Lung (tissue), 12 donors: ENCODE results near the gene DIPK1A. TPM values are rescaled to one million over a fixed set of nuclear protein-coding genes. Genes with fewer than 3 reads are reported as not detected.
A peak's percentile ranks its signal among the peaks of the same experiment; 100 is the strongest.

Experiments used
- ATAC-seq: fragments of 200-7000 bp; cut with Tn5 transposase; one replicate; pipeline ENCODE4 v1.9.1; 2020; ENCODE audit warnings: moderate number of reproducible peaks; ENCODE audit not compliant: insufficient read depth, low FRiP score
- DNase-seq, 3 donors: peaks; one replicate each; pipeline ENCODE4 v3.0.0-alpha.2; 2013 to 2017
- H3K27ac ChIP-seq, 2 donors: one replicate each; pipeline ENCODE4 v1.5.1; 2013; ENCODE audit warnings: mild to moderate bottlenecking in 2 of 2, moderate library complexity in 2 of 2, control low read depth in 1 of 2, inconsistent platforms in 1 of 2, low read depth in 1 of 2, low read length in 1 of 2
- H3K27me3 ChIP-seq, 3 donors: one replicate each; pipeline ENCODE4 v1.5.1; 2013; ENCODE audit warnings: low read length in 2 of 3; ENCODE audit not compliant: control insufficient read depth in 3 of 3, insufficient read depth in 3 of 3
- H3K36me3 ChIP-seq, 4 donors: one replicate each; pipeline ENCODE4 v1.5.1; 2013; ENCODE audit warnings: low read length in 4 of 4, mild to moderate bottlenecking in 1 of 4, moderate library complexity in 1 of 4; ENCODE audit not compliant: control insufficient read depth in 4 of 4, insufficient read depth in 4 of 4
- H3K4me1 ChIP-seq, 5 donors: one replicate each; pipeline ENCODE4 v1.5.1; 2013; ENCODE audit warnings: low read length in 5 of 5, mild to moderate bottlenecking in 2 of 5, moderate library complexity in 1 of 5; ENCODE audit not compliant: control insufficient read depth in 5 of 5, insufficient read depth in 5 of 5
- H3K4me3 ChIP-seq: one replicate; pipeline ENCODE4 v1.5.1; 2013; ENCODE audit warnings: mild to moderate bottlenecking, control low read depth, moderate library complexity
- H3K9ac ChIP-seq, 2 donors: one replicate each; pipeline ENCODE4 v1.5.1; 2013; ENCODE audit warnings: low read length in 2 of 2, control low read depth in 1 of 2; ENCODE audit not compliant: insufficient read depth in 1 of 2
- H3K9me3 ChIP-seq, 4 donors: one replicate each; pipeline ENCODE4 v1.5.1; 2013; ENCODE audit warnings: low read length in 3 of 4, mild to moderate bottlenecking in 1 of 4, moderate library complexity in 1 of 4; ENCODE audit not compliant: control insufficient read depth in 4 of 4, insufficient read depth in 3 of 4
- CTCF ChIP-seq: IDR thresholded peaks from 2 replicates; pipeline ENCODE4 v1.5.1; 2012; ENCODE audit warnings: mild to moderate bottlenecking; ENCODE audit errors: control extremely low read depth, extremely low read depth
- WGBS, 2 donors: extraction: QIAGEN DNeasy Blood & Tissue Kit; methylation state at CpG; one replicate each; pipeline ENCODE4 v1.1.7; 2013; 5-methylcytosine and 5-hydroxymethylcytosine counted together
- polyA plus RNA-seq, 2 donors: library from polyadenylated mRNA; stranded (reverse); fragments of 200-250 nt; gene quantifications; one replicate each; pipeline ENCODE4 v1.2.1, GENCODE V29; 2013
- total RNA-seq, 2 donors: library from RNA; depleted of rRNA in 1 of 2; stranded (reverse); fragments of >200 nt in 1 of 2; gene quantifications; one replicate each; pipeline ENCODE4 v1.2.1, GENCODE V29; 2014 to 2021
- donor health status: control.
- donor health status: control.
- donor health status: Bipolar disorder and iron deficiency.
- donor health status: healthy.
- donor health status: DM: yes; HTN: yes; CAD: no.

The DIPK1A gene
- total and polyA plus RNA-seq, 4 donors = 2.3 to 8.0 (median 4.1) TPM

GRCh38 chr1:92803140-92803887, 157.9 kb downstream of the DIPK1A start:
- Histone ChIP-seq H3K9ac (no peak overlapping the region), H3K9me3 (no peaks in the 10 kb centered on the region), H3K4me3 (no peak overlapping the region), H3K27ac (no peak overlapping the region), H3K4me1 (peaks cover 0 to 9% (median 0%) of the 10 kb centered on the region in 5 donors), H3K36me3 (no peaks in the 10 kb centered on the region), H3K27me3 (no peaks in the 10 kb centered on the region)
- 90 to 92% methylated on average over 7 of the region's 7 CpGs for WGBS, 2 donors
- ATAC-seq (no peak), DNase-seq (no peak)
- TF ChIP-seq CTCF = no peak

- H3K9ac ChIP-seq = no peak overlapping the region
- WGBS, 2 donors = 82 to 100% methylated on average over 1 of the region's 1 CpG
- H3K9me3 ChIP-seq = peaks cover 0 to 4% (median 0%) of the 10 kb centered on the region in 4 donors
- no peak overlapping the region for H3K4me3 ChIP-seq
- ATAC-seq (no peak), DNase-seq (peak in 1 of 3 donors; percentile 27)
- no peaks in the 10 kb centered on the region for H3K27me3 ChIP-seq
- no peaks in the 10 kb centered on the region for H3K4me1 ChIP-seq
- H3K36me3 ChIP-seq = no peaks in the 10 kb centered on the region
- no peak for TF ChIP-seq CTCF
- H3K27ac ChIP-seq = no peak overlapping the region
These were observed 163.3 kb downstream of the DIPK1A start for GRCh38 chr1:92797961-92798360.

- Histone ChIP-seq H3K27me3 (peaks cover 0 to 4% (median 0%) of the 10 kb centered on the region in 3 donors), H3K9ac (no peak overlapping the region), H3K36me3 (no peaks in the 10 kb centered on the region), H3K4me3 (no peak overlapping the region), H3K9me3 (peaks cover 0 to 4% (median 0%) of the 10 kb centered on the region in 4 donors), H3K27ac (no peak overlapping the region), H3K4me1 (no peaks in the 10 kb centered on the region)
- no peak for ATAC-seq
- no peak for TF ChIP-seq CTCF
- DNase-seq = no peak
These were observed 164.0 kb downstream of the DIPK1A start for GRCh38 chr1:92797297-92797696.
